Right lobe of liver (tissue), 6 donors: ENCODE measurements around the gene UBE3B. TPM values are rescaled to one million over a fixed set of nuclear protein-coding genes. Genes with fewer than 3 reads are reported as not detected.

Experiments
- ATAC-seq, 4 donors: fragments of 200-7000 bp; cut with Tn5 transposase; one replicate each; pipeline ENCODE4 v1.9.1; 2020; ENCODE audit warnings: mild to moderate bottlenecking in 4 of 4, moderate library complexity in 4 of 4
- DNase-seq, 3 donors: peaks; one replicate each; pipeline ENCODE4 v3.0.0-alpha.2; 2020
- H3K27ac ChIP-seq, 3 donors: fragments of 200-600 bp; one replicate each; pipeline ENCODE4 v1.8.0; 2022
- H3K27me3 ChIP-seq, 2 donors: fragments of 200-600 bp; one replicate each; pipeline ENCODE4 v1.8.0; 2022
- H3K36me3 ChIP-seq, 4 donors: fragments of 200-600 bp; sonication (generic) in 1 of 4; one replicate each; pipeline versions ENCODE4 v1.5.1 to v1.8.0; 2017 to 2022; ENCODE audit warnings: control low read depth in 1 of 4
- H3K4me1 ChIP-seq, 4 donors: fragments of 200-600 bp; sonication (generic) in 1 of 4; one replicate each; pipeline versions ENCODE4 v1.5.1 to v1.8.0; 2017 to 2022; ENCODE audit warnings: control low read depth in 1 of 4
- H3K4me3 ChIP-seq, 3 donors: fragments of 200-600 bp; one replicate each; pipeline ENCODE4 v1.8.0; 2022
- H3K9me3 ChIP-seq, 4 donors: fragments of 200-600 bp; sonication (generic) in 1 of 4; one replicate each; pipeline versions ENCODE4 v1.5.1 to v1.8.0; 2017 to 2022; ENCODE audit warnings: control low read depth in 1 of 4
- POLR2A ChIP-seq: fragments of 450-650 bp; IDR thresholded peaks from one replicate; pipeline ENCODE4 v1.6.1; 2017; ENCODE audit warnings: antibody characterized with exemption, mild to moderate bottlenecking
- WGBS: methylation state at CpG from one replicate; pipeline ENCODE4 v1.1.6; 2018; ENCODE audit warnings: low coverage, low lambda C conversion rate; ENCODE audit not compliant: insufficient coverage; ENCODE audit errors: missing lambda C conversion rate; 5-methylcytosine and 5-hydroxymethylcytosine counted together
- intact Hi-C, 2 donors: fragments of 100-400 bp; cut with DNase I; formaldehyde crosslinking; loops; one replicate each; pipeline versions ENCODE4 v1.11.2 to v1.14.1; 2022
- total RNA-seq, 6 experiments: library from RNA; depleted of rRNA in 2 of 6; stranded (reverse); fragments of >200 nt in 2 of 6; fragmentation: NEBNext Ultra II Directional in 3 of 6; extraction: Animal tissue kit (Norgen Biotek cat#: 25700) in 3 of 6; gene quantifications; one replicate each; pipeline versions ENCODE4 v1.1.0 to v1.2.4, GENCODE V29; 2016 to 2023
- TF ChIP-seq, protein P1 (sequence below), 4 donors: fragments of 200-600 bp in 3 of 4; fragments of 450-650 bp in 1 of 4; IDR thresholded peaks; one replicate each; pipeline versions ENCODE4 v1.5.1 to v1.8.0; 2016 to 2022; ENCODE audit warnings: antibody characterized with exemption in 4 of 4, mild to moderate bottlenecking in 2 of 4
- donor health status: DM: no; HTN: yes; CAD: no.
- donor health status: DM: no; HTN: no; CAD: no.
- donor health status: DM: no; HTN: no; CAD: no.
- donor health status: DM: no; HTN: yes; CAD: no.
- donor health status: DM: no; HTN: yes; CAD: no.

UBE3B gene
- total RNA-seq, 6 experiments from 2014 or later, result 15.3 to 31.8 (median 22.5) TPM

DNA sequence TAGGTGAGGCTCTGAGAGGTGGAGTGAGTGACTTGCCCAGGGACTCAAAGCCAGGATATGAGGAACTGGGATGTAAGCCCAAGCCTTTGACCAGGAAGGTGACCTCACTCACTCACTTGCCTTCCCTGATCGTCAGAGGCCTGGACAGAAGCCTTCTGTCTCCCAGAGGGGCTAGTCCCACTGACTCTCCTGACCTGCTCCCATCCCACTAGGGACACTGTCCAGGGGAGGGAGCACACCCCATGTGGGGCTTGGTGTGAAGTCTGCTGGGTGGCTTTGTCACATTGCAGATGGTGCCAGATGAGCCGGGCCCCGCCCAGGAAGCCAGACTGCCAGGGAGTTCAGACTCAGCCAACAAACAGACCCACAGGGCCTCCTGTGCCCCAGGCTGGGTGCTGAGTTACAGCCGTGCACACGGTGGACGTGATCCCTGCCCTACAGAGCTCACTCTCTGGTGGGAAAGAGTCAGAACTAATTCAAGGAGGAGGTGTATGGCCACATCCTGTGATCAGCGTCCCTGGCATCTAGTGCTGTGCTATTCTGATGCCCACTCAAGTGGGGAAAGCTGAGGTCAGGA, 67.6 kb downstream of the UBE3B start:
- DNase-seq, result no peak
- no peaks in the 10 kb centered on the region for H3K36me3 ChIP-seq
- TF ChIP-seq, protein P1, sequence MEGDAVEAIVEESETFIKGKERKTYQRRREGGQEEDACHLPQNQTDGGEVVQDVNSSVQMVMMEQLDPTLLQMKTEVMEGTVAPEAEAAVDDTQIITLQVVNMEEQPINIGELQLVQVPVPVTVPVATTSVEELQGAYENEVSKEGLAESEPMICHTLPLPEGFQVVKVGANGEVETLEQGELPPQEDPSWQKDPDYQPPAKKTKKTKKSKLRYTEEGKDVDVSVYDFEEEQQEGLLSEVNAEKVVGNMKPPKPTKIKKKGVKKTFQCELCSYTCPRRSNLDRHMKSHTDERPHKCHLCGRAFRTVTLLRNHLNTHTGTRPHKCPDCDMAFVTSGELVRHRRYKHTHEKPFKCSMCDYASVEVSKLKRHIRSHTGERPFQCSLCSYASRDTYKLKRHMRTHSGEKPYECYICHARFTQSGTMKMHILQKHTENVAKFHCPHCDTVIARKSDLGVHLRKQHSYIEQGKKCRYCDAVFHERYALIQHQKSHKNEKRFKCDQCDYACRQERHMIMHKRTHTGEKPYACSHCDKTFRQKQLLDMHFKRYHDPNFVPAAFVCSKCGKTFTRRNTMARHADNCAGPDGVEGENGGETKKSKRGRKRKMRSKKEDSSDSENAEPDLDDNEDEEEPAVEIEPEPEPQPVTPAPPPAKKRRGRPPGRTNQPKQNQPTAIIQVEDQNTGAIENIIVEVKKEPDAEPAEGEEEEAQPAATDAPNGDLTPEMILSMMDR (IDR thresholded peaks at IDR 0.05), result no peak
- no peak for TF ChIP-seq POLR2A
- no peak overlapping the region for H3K27ac ChIP-seq
- intact Hi-C loops, result no loop called here
- no peak overlapping the region for H3K4me3 ChIP-seq
- no peaks in the 10 kb centered on the region for H3K27me3 ChIP-seq
- H3K4me1 ChIP-seq, result peaks cover 0 to 6% (median 0%) of the 10 kb centered on the region in 4 donors
- H3K9me3 ChIP-seq, result no peaks in the 10 kb centered on the region
- no CpG with 5 or more reads among the region's 7 CpGs for WGBS
- peak; percentile 34 to 66 (median 40) for ATAC-seq

DNA sequence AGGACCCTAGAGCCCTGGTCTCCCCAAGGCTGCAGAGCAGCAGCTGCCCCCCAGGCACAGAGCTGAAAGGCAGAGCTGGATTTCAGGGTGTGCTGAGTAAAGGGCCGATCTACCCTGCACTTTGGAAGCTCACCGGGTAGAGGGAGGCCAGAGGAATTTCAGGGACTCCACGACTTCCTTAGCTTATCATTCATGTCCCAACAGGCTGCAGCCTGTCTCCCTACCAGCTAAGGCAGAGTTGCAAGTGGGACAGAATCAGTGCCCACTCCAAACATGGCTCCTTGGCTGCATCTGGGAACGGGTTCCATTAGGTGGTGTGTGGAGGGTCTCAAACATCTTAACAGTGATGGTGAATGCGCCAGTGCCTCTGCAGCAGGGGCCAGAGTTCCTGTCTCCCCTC, 68.4 kb downstream of the UBE3B start:
- no peaks in the 10 kb centered on the region for H3K9me3 ChIP-seq
- H3K4me3 ChIP-seq, result no peak overlapping the region
- 80% methylated on average over 1 of the region's 5 CpGs for WGBS
- ATAC-seq, result no peak
- TF ChIP-seq POLR2A, result no peak
- TF ChIP-seq, protein P1 (IDR thresholded peaks at IDR 0.05), result no peak
- H3K4me1 ChIP-seq, result peaks cover 0 to 6% (median 0%) of the 10 kb centered on the region in 4 donors
- no peak for DNase-seq
- intact Hi-C loops, result no loop called here
- no peak overlapping the region for H3K27ac ChIP-seq
- H3K36me3 ChIP-seq, result no peaks in the 10 kb centered on the region
- H3K27me3 ChIP-seq, result no peaks in the 10 kb centered on the region

DNA sequence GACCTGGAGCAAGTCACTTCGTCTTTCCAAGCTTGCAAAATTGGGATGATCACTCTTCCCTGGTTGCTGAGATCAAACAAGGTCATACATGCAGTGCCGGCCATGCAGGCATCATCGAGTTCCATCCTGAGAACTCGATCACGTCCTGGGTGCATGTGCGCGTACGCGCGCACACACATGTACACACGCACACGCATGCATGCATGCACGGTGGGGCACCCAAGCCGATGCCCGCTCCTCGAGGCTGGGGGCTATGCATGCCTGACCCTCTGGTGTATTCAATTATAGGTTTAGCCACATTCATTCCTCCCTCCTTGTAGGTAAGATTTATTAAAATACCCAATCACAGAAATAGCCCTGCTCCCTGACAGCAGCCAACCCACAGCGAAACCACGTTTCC, 69.9 kb downstream of the UBE3B start:
- WGBS, result 85% methylated on average over 16 of the region's 18 CpGs
- H3K27me3 ChIP-seq, result no peaks in the 10 kb centered on the region

DNA sequence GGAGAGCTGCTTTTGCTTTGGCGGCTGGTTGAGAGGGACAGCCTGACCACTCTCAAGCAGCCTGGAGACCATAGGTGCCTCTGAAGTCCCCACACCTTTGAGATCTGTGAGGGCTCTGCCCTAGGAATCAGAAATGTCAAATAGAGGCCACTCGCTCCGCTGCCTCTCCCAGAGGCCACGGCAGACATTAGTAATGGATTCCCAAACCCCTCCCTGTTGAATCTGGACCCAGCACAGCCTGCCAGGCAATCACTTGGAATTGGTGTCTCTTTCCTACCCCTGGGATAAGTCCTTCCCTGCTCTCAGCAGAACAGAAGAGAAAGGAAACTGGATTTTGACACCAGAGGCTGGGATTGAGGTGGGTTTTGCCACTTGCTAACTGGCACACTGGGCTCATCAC, 70.8 kb downstream of the UBE3B start:
- TF ChIP-seq, protein P1 (IDR thresholded peaks at IDR 0.05), result no peak
- TF ChIP-seq POLR2A, result no peak
- 60% methylated on average over 3 of the region's 4 CpGs for WGBS
- Histone ChIP-seq H3K4me3 (no peak overlapping the region), H3K36me3 (no peaks in the 10 kb centered on the region), H3K4me1 (peaks cover 0 to 12% (median 0%) of the 10 kb centered on the region in 4 donors), H3K27ac (no peak overlapping the region), H3K9me3 (no peaks in the 10 kb centered on the region), H3K27me3 (no peaks in the 10 kb centered on the region)
- DNase-seq (no peak), ATAC-seq (no peak)
- intact Hi-C loops, result no loop called here

More for the DNA sequence above, 69.9 kb downstream of the UBE3B start:
- intact Hi-C loops, result no loop called here
- ATAC-seq, result no peak
- Histone ChIP-seq H3K4me1 (peaks cover 0 to 6% (median 0%) of the 10 kb centered on the region in 4 donors), H3K27ac (no peak overlapping the region), H3K4me3 (no peak overlapping the region), H3K36me3 (no peaks in the 10 kb centered on the region), H3K9me3 (no peaks in the 10 kb centered on the region)
- TF ChIP-seq, protein P1 (IDR thresholded peaks at IDR 0.05), result no peak
- no peak for TF ChIP-seq POLR2A
- DNase-seq, result no peak
